GM19035 (cell line): Measurements from ENCODE around the gene KIF2C.
"Not testable (repeated sequence)": the region's sequence is repeated elsewhere in the genome, so short reads cannot be mapped to it uniquely, and the experiment has no call there.

ENCODE experiments used
- ATAC-seq: cut with Tn5 transposase; IDR thresholded peaks from one replicate; pipeline ENCODE4 v1.9.1; 2021; ENCODE audit not compliant: unreplicated experiment

KIF2C gene

GRCh38 chr1:44792736-44793502 lies 53.3 kb downstream of the KIF2C start:
- no peak for ATAC-seq

- not testable (repeated sequence) for ATAC-seq
These were observed 58.2 kb downstream of the KIF2C start for GRCh38 chr1:44797886-44798285.

- ATAC-seq = no peak
These were observed 59.1 kb downstream of the KIF2C start for GRCh38 chr1:44798481-44799365.

- ATAC-seq = peak; percentile 80
These were observed 60.3 kb downstream of the KIF2C start, which contains the start of gene PLK3 for GRCh38 chr1:44799770-44800584. PLK3 (plus strand) TSS chr1:44800377; CDS start chr1:44800464, 87 bp downstream.

- ATAC-seq = no peak
These were observed 62.1 kb downstream of the KIF2C start for GRCh38 chr1:44801491-44802305.

GRCh38 chr1:44802306-44803061 lies 62.8 kb downstream of the KIF2C start:
- no peak for ATAC-seq

- ATAC-seq = no peak
These were observed 63.4 kb downstream of the KIF2C start for GRCh38 chr1:44803062-44803311.

GRCh38 chr1:44803312-44804095 lies 63.9 kb downstream of the KIF2C start:
- ATAC-seq = no peak

GRCh38 chr1:44805311-44806024 lies 65.8 kb downstream of the KIF2C start:
- ATAC-seq = no peak

- ATAC-seq = no peak
These were observed 66.5 kb downstream of the KIF2C start for GRCh38 chr1:44806025-44806703.

- ATAC-seq = no peak
These were observed 67.2 kb downstream of the KIF2C start, which contains the start of gene DYNLT4 for GRCh38 chr1:44806704-44807363. DYNLT4 (minus strand) TSS chr1:44807351; CDS start chr1:44806668, 683 bp downstream.

GRCh38 chr1:44807364-44808062 lies 67.9 kb downstream of the KIF2C start:
- no peak for ATAC-seq

GRCh38 chr1:44808063-44808937 lies 68.7 kb downstream of the KIF2C start, which contains the start of gene BTBD19:
BTBD19 (plus strand) TSS chr1:44808523; CDS start chr1:44808821, 298 bp downstream.
- ATAC-seq = no peak

- peak; percentile 39 for ATAC-seq
These were observed 69.6 kb downstream of the KIF2C start for GRCh38 chr1:44808938-44809917.
